NT2/D1 (cell line): Measurements from ENCODE around the gene IQSEC3.

Experiments used
- YY1 ChIP-seq: IDR thresholded peaks from 2 replicates; pipeline ENCODE4 v1.6.1; 2011; ENCODE audit not compliant: insufficient read length, insufficient read depth
- ZNF274 ChIP-seq: IDR thresholded peaks from 2 replicates; pipeline ENCODE4 v1.6.1; 2011; ENCODE audit warnings: mild to moderate bottlenecking, low read depth, low read length

GRCh38 chr12:138171-138897 is 71.8 kb downstream of the IQSEC3 start:
- no peak for TF ChIP-seq YY1
- TF ChIP-seq ZNF274: no peak
